Activated naive CD8-positive, alpha-beta T cell treated with anti-CD3 and anti-CD28 coated beads for 36 hours (primary cell): ENCODE data around the gene UROC1. TPM values are rescaled to one million over a fixed set of nuclear protein-coding genes. Genes with fewer than 3 reads are reported as not detected.

ENCODE experiments used
- DNase-seq: peaks from one replicate; pipeline ENCODE4 v3.0.0; 2021
- H3K27ac Mint-ChIP-seq: one replicate; pipeline ENCODE4 v1.8.0; 2022; ENCODE audit warnings: mild to moderate bottlenecking, moderate library complexity, mixed read lengths
- H3K27me3 Mint-ChIP-seq: one replicate; pipeline ENCODE4 v1.8.0; 2022; ENCODE audit warnings: mild to moderate bottlenecking, mixed read lengths
- H3K36me3 Mint-ChIP-seq: one replicate; pipeline ENCODE4 v1.8.0; 2021; ENCODE audit warnings: mild to moderate bottlenecking, mixed read lengths
- H3K4me1 Mint-ChIP-seq: one replicate; pipeline ENCODE4 v1.8.0; 2021; ENCODE audit warnings: mixed read lengths
- H3K4me3 Mint-ChIP-seq: one replicate; pipeline ENCODE4 v1.8.0; 2022; ENCODE audit warnings: mild to moderate bottlenecking, moderate library complexity, mixed read lengths
- H3K9me3 Mint-ChIP-seq: one replicate; pipeline ENCODE4 v1.8.0; 2022; ENCODE audit warnings: mixed read lengths
- total RNA-seq, 2 experiments: library from RNA; stranded (reverse); gene quantifications; one replicate each; pipeline ENCODE4 v1.2.3, GENCODE V29; 2021

UROC1 gene
- total RNA-seq, 2 experiments from 2014 or later = not detected

GRCh38 chr3:126439346-126439967 lies 78.1 kb downstream of the UROC1 start:
- Mint-ChIP-seq H3K9me3 (no peaks in the 10 kb centered on the region), H3K27ac (no peak overlapping the region), H3K36me3 (peaks cover 10% of the 10 kb centered on the region), H3K4me3 (no peak overlapping the region), H3K27me3 (no peaks in the 10 kb centered on the region), H3K4me1 (no peaks in the 10 kb centered on the region)
- no peak for DNase-seq

- DNase-seq = no peak
- Mint-ChIP-seq H3K4me1 (no peaks in the 10 kb centered on the region), H3K27me3 (no peaks in the 10 kb centered on the region), H3K4me3 (no peak overlapping the region), H3K27ac (no peak overlapping the region), H3K36me3 (peaks cover 15% of the 10 kb centered on the region), H3K9me3 (no peaks in the 10 kb centered on the region)
Observed at GRCh38 chr3:126438746-126439145, 78.8 kb downstream of the UROC1 start.

- Mint-ChIP-seq H3K36me3 (peaks cover 16% of the 10 kb centered on the region), H3K9me3 (no peaks in the 10 kb centered on the region)
- DNase-seq = no peak
Observed at GRCh38 chr3:126438186-126438585, 79.4 kb downstream of the UROC1 start.

GRCh38 chr3:126436826-126437717 lies 80.5 kb downstream of the UROC1 start:
- H3K9me3 Mint-ChIP-seq = no peaks in the 10 kb centered on the region
- no peaks in the 10 kb centered on the region for H3K27me3 Mint-ChIP-seq
- H3K4me1 Mint-ChIP-seq = no peaks in the 10 kb centered on the region
- H3K27ac Mint-ChIP-seq = no peak overlapping the region
- no peak for DNase-seq
- H3K36me3 Mint-ChIP-seq = peaks cover 22% of the 10 kb centered on the region
- no peak overlapping the region for H3K4me3 Mint-ChIP-seq

More at GRCh38 chr3:126438186-126438585, 79.4 kb downstream of the UROC1 start:
- H3K4me3 Mint-ChIP-seq = no peak overlapping the region
- H3K27me3 Mint-ChIP-seq = no peaks in the 10 kb centered on the region
- H3K27ac Mint-ChIP-seq = no peak overlapping the region
- no peaks in the 10 kb centered on the region for H3K4me1 Mint-ChIP-seq

- no peak for DNase-seq
- no peaks in the 10 kb centered on the region for H3K9me3 Mint-ChIP-seq
- H3K27ac Mint-ChIP-seq = no peak overlapping the region
- H3K27me3 Mint-ChIP-seq = no peaks in the 10 kb centered on the region
- H3K4me3 Mint-ChIP-seq = no peak overlapping the region
- H3K36me3 Mint-ChIP-seq = peaks cover 22% of the 10 kb centered on the region
- H3K4me1 Mint-ChIP-seq = peaks cover 5% of the 10 kb centered on the region
Observed at GRCh38 chr3:126435456-126436315, 81.9 kb downstream of the UROC1 start.

GRCh38 chr3:126434931-126435411 lies 82.6 kb downstream of the UROC1 start:
- peaks cover 5% of the 10 kb centered on the region for H3K4me1 Mint-ChIP-seq
- H3K36me3 Mint-ChIP-seq = peaks cover 21% of the 10 kb centered on the region
- H3K27me3 Mint-ChIP-seq = no peaks in the 10 kb centered on the region
- H3K27ac Mint-ChIP-seq = no peak overlapping the region
- H3K4me3 Mint-ChIP-seq = no peak overlapping the region
- DNase-seq = no peak
- no peaks in the 10 kb centered on the region for H3K9me3 Mint-ChIP-seq

GRCh38 chr3:126434264-126434590 lies 83.3 kb downstream of the UROC1 start:
- H3K27me3 Mint-ChIP-seq = no peaks in the 10 kb centered on the region
- H3K4me1 Mint-ChIP-seq = peaks cover 5% of the 10 kb centered on the region
- H3K36me3 Mint-ChIP-seq = peaks cover 19% of the 10 kb centered on the region
- H3K27ac Mint-ChIP-seq = no peak overlapping the region
- no peaks in the 10 kb centered on the region for H3K9me3 Mint-ChIP-seq
- no peak overlapping the region for H3K4me3 Mint-ChIP-seq
- no peak for DNase-seq

GRCh38 chr3:126433496-126434263 lies 83.9 kb downstream of the UROC1 start:
- DNase-seq = no peak
- Mint-ChIP-seq H3K27ac (no peak overlapping the region), H3K9me3 (no peaks in the 10 kb centered on the region), H3K4me3 (no peak overlapping the region), H3K36me3 (peaks cover 17% of the 10 kb centered on the region), H3K4me1 (peaks cover 5% of the 10 kb centered on the region), H3K27me3 (no peaks in the 10 kb centered on the region)

- Mint-ChIP-seq H3K27me3 (no peaks in the 10 kb centered on the region), H3K9me3 (no peaks in the 10 kb centered on the region), H3K4me1 (peaks cover 5% of the 10 kb centered on the region), H3K4me3 (no peak overlapping the region), H3K27ac (no peak overlapping the region), H3K36me3 (peaks cover 17% of the 10 kb centered on the region)
- no peak for DNase-seq
Observed at GRCh38 chr3:126433105-126433430, 84.5 kb downstream of the UROC1 start.

- DNase-seq = no peak
- Mint-ChIP-seq H3K27ac (no peak overlapping the region), H3K9me3 (no peaks in the 10 kb centered on the region), H3K4me1 (peaks cover 5% of the 10 kb centered on the region), H3K27me3 (no peaks in the 10 kb centered on the region), H3K36me3 (peaks cover 19% of the 10 kb centered on the region), H3K4me3 (no peak overlapping the region)
Observed at GRCh38 chr3:126432361-126433104, 85.0 kb downstream of the UROC1 start.

Other genes starting within 250 kb of the UROC1 start
- gene KLF15, start 160.4 kb downstream of the UROC1 start, total RNA-seq = under 1 TPM; 0.41 to 0.42 TPM
- not detected for gene CFAP100, start 122.9 kb downstream of the UROC1 start, total RNA-seq
- 10 to 100 TPM; 18.7 to 19.3 TPM for gene ZXDC, start 41.9 kb downstream of the UROC1 start, total RNA-seq
- gene CHST13, start 6.4 kb upstream of the UROC1 start, total RNA-seq = not detected
- not detected for gene C3orf22, start 41.2 kb upstream of the UROC1 start, total RNA-seq
- gene TXNRD3, start 137.4 kb upstream of the UROC1 start, total RNA-seq = 1 to 10 TPM; 3.8 to 4.1 TPM
- gene CHCHD6, start 186.5 kb upstream of the UROC1 start, total RNA-seq = 10 to 100 TPM; 15.0 to 16.2 TPM